Brain microvascular endothelial cell (primary cell): ENCODE measurements around the gene METTL22.

Experiments
- DNase-seq: peaks from one replicate; pipeline ENCODE4 v3.0.0-alpha.2; 2020
- H3K27ac ChIP-seq: fragments of 250-450 bp; sonication (Bioruptor Pico); 2 replicates; pipeline ENCODE4 v1.5.1; 2020; ENCODE audit warnings: mild to moderate bottlenecking, moderate library complexity
- H3K27me3 ChIP-seq: fragments of 250-450 bp; sonication (Bioruptor Pico); replicated peaks from 2 replicates; pipeline ENCODE4 v1.5.1; 2020; ENCODE audit warnings: mild to moderate bottlenecking
- H3K36me3 ChIP-seq: fragments of 250-450 bp; sonication (Bioruptor Pico); replicated peaks from 2 replicates; pipeline ENCODE4 v1.5.1; 2020; ENCODE audit warnings: mild to moderate bottlenecking
- H3K4me3 ChIP-seq: 2 replicates; pipeline ENCODE4 v1.5.1; 2011; ENCODE audit warnings: low read depth, mild to moderate bottlenecking, control low read depth, low read length, moderate library complexity
- CTCF ChIP-seq: IDR thresholded peaks from 2 replicates; pipeline ENCODE4 v1.5.1; 2011; ENCODE audit warnings: low read depth, mild to moderate bottlenecking, moderate library complexity, low read length, control low read depth, inconsistent platforms; ENCODE audit errors: missing control alignments
- in situ Hi-C: cut with HindIII; loops from 2 replicates; pipeline ENCODE4 v1.10.0; 2017; ENCODE audit warnings: low sequenced_read_pairs, low pct_ligation_motif_present

Gene METTL22

GRCh38 chr16:8686879-8687278 lies 65.4 kb downstream of the METTL22 start:
- DNase-seq: no peak
- Histone ChIP-seq H3K36me3 (no peaks in the 10 kb centered on the region), H3K27ac (no peak overlapping the region), H3K27me3 (no peaks in the 10 kb centered on the region), H3K4me3 (no peak overlapping the region)
- no peak for TF ChIP-seq CTCF
- in situ Hi-C loops: no loop called here

- Histone ChIP-seq H3K36me3 (no peaks in the 10 kb centered on the region), H3K4me3 (no peak overlapping the region), H3K27ac (no peak overlapping the region), H3K27me3 (no peaks in the 10 kb centered on the region)
- no peak for DNase-seq
- TF ChIP-seq CTCF: no peak
- in situ Hi-C loops: no loop called here
Observed at GRCh38 chr16:8689686-8690085, 68.2 kb downstream of the METTL22 start.

GRCh38 chr16:8691728-8692127 lies 70.2 kb downstream of the METTL22 start:
- H3K27me3 ChIP-seq: no peaks in the 10 kb centered on the region
- H3K4me3 ChIP-seq: no peak overlapping the region

GRCh38 chr16:8694795-8695728 lies 73.6 kb downstream of the METTL22 start:
- Histone ChIP-seq H3K27me3 (no peaks in the 10 kb centered on the region), H3K4me3 (no peak overlapping the region), H3K27ac (no peak overlapping the region), H3K36me3 (no peaks in the 10 kb centered on the region)
- no peak for TF ChIP-seq CTCF
- DNase-seq: no peak
- in situ Hi-C loops: no loop called here

More at GRCh38 chr16:8691728-8692127, 70.2 kb downstream of the METTL22 start:
- no peak for TF ChIP-seq CTCF
- in situ Hi-C loops: no loop called here
- Histone ChIP-seq H3K36me3 (no peaks in the 10 kb centered on the region), H3K27ac (no peak overlapping the region)
- no peak for DNase-seq

GRCh38 chr16:8696880-8697279 lies 75.4 kb downstream of the METTL22 start:
- DNase-seq: no peak

More at GRCh38 chr16:8696880-8697279, 75.4 kb downstream of the METTL22 start:
- in situ Hi-C loops: no loop called here
- no peak overlapping the region for H3K27ac ChIP-seq
- H3K36me3 ChIP-seq: no peaks in the 10 kb centered on the region
- TF ChIP-seq CTCF: no peak
- H3K4me3 ChIP-seq: no peak overlapping the region
- no peaks in the 10 kb centered on the region for H3K27me3 ChIP-seq
